SK-N-MC (cell line): ENCODE data around the gene CD40.

Experiments
- EZH2 ChIP-seq: fragments of 200-600 bp; sonication (generic); IDR thresholded peaks from one replicate; pipeline ENCODE4 v1.6.1; 2017; ENCODE audit warnings: antibody characterized with exemption
- FOXP2 ChIP-seq: optimal IDR thresholded peaks from 2 replicates; pipeline ENCODE3; 2011; ENCODE audit warnings: mild to moderate bottlenecking, moderate library complexity; ENCODE audit not compliant: insufficient read depth; ENCODE audit errors: extremely low read length, control extremely low read depth
- POLR2AphosphoS5 ChIP-seq: IDR thresholded peaks from 2 replicates; pipeline ENCODE4 v1.6.1; 2012; ENCODE audit warnings: mild to moderate bottlenecking, low read depth, low read length, borderline replicate concordance

GRCh38 chr20:46133886-46134654 lies 16.0 kb downstream of the CD40 start:
- TF ChIP-seq EZH2 = no peak
- TF ChIP-seq POLR2AphosphoS5 = no peak
- TF ChIP-seq FOXP2 = no peak
